Astrocyte of the cerebellum (primary cell): Measurements from ENCODE around the gene LMLN.

Experiments used
- DNase-seq: peaks from one replicate; pipeline ENCODE4 v3.0.0-alpha.2; 2011; ENCODE audit warnings: low read depth
- H3K4me3 ChIP-seq: 2 replicates; pipeline ENCODE4 v1.5.1; 2011; ENCODE audit warnings: mild to moderate bottlenecking, low read depth, low read length, moderate library complexity
- CTCF ChIP-seq: IDR thresholded peaks from 2 replicates; pipeline ENCODE4 v1.5.1; 2012; ENCODE audit warnings: low read length, low read depth, moderate library complexity, mild to moderate bottlenecking; ENCODE audit errors: missing control alignments
- in situ Hi-C: cut with HindIII; loops from 2 replicates; pipeline ENCODE4 v1.10.0; 2017; ENCODE audit warnings: low sequenced_read_pairs

LMLN gene

GRCh38 chr3:198062068-198062465, 102.0 kb downstream of the LMLN start:
- in situ Hi-C loops = loop anchor here (5.0 kb wide), 1 partner anchor 40 kb away; no protein-coding TSS in a partner anchor
- no peak for DNase-seq
- TF ChIP-seq CTCF = no peak
- no peak overlapping the region for H3K4me3 ChIP-seq

GRCh38 chr3:198064420-198064819, 104.4 kb downstream of the LMLN start:
- DNase-seq = no peak
- no peak overlapping the region for H3K4me3 ChIP-seq
- TF ChIP-seq CTCF = no peak
- in situ Hi-C loops = loop anchor here (5.0 kb wide), 1 partner anchor 42 kb away; no protein-coding TSS in a partner anchor

- in situ Hi-C loops = no loop called here
- no peak for TF ChIP-seq CTCF
- H3K4me3 ChIP-seq = no peak overlapping the region
- DNase-seq = no peak
Observed at GRCh38 chr3:198065897-198066296, 105.9 kb downstream of the LMLN start.

DNA sequence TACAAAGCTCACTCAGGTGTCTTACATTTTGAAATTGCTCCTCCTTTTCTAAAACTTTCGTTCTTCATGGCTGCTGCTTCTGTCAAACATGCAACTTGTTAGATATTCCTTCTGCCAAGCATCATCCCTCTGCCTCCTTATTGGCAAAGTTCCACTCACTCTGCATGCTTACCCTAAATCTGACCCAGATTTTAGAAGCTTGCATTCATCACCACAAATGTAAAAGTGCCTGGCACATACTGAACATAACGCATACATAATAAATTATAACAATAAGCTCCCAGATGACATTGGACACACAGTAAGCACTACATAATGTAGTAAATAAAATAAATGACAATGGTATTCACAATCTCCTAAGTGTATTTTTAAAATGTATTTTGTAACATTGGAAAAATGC, 107.4 kb downstream of the LMLN start:
- H3K4me3 ChIP-seq = no peak overlapping the region
- no peak for DNase-seq
- in situ Hi-C loops = no loop called here
- TF ChIP-seq CTCF = no peak

- DNase-seq = no peak
- no peak overlapping the region for H3K4me3 ChIP-seq
- TF ChIP-seq CTCF = no peak
- in situ Hi-C loops = no loop called here
Observed at GRCh38 chr3:198070871-198071270, 110.9 kb downstream of the LMLN start.

GRCh38 chr3:198071602-198072287, 111.7 kb downstream of the LMLN start:
- DNase-seq = peak; percentile 45
- in situ Hi-C loops = no loop called here
- TF ChIP-seq CTCF = peak; percentile 26
- H3K4me3 ChIP-seq = no peak overlapping the region
